ENCODE results near the gene C1QTNF12. TPM values are rescaled to one million over a fixed set of nuclear protein-coding genes. Genes with fewer than 3 reads are reported as not detected.

Gene C1QTNF12
- polyA plus RNA-seq, 1 experiment, result 0.21 TPM

- Histone ChIP-seq H3K4me3 (ENCODE audit: low read depth, low read length) (no peak overlapping the region), H3K27ac (ENCODE audit: low read depth, low read length) (no peak overlapping the region), H3K27me3 (ENCODE audit: control insufficient read depth, insufficient read depth, low read length) (peaks cover 4% of the 10 kb centered on the region), H3K9me3 (ENCODE audit: control insufficient read depth, insufficient read depth, low read length) (no peaks in the 10 kb centered on the region; the same call in 1 of the 2 replicates)
- DNase-seq (ENCODE audit: low read depth, low spot score), result no peak
- ChIA-PET CTCF (no interaction called here), POLR2A (no interaction called here)
- no peak for TF ChIP-seq CTCF (IDR thresholded peaks at IDR 0.05; ENCODE audit: low read depth, low read length)
Measured at GRCh38 chr1:1247341-1247913, 905 bp upstream of the C1QTNF12 start.

GRCh38 chr1:1245817-1246576, 525 bp downstream of the C1QTNF12 start:
- ChIA-PET POLR2A (no interaction called here), CTCF (no interaction called here)
- no peak overlapping the region for H3K27ac ChIP-seq (ENCODE audit: low read depth, low read length)
- H3K4me3 ChIP-seq (ENCODE audit: low read depth, low read length), result no peak overlapping the region
- DNase-seq (ENCODE audit: low read depth, low spot score), result no peak
- no peak for TF ChIP-seq CTCF (IDR thresholded peaks at IDR 0.05; ENCODE audit: low read depth, low read length)
- no peaks in the 10 kb centered on the region; the same call in 1 of the 2 replicates for H3K9me3 ChIP-seq (ENCODE audit: control insufficient read depth, insufficient read depth, low read length)
- H3K27me3 ChIP-seq (ENCODE audit: control insufficient read depth, insufficient read depth, low read length), result peaks cover 4% of the 10 kb centered on the region

- Histone ChIP-seq H3K9me3 (ENCODE audit: control insufficient read depth, insufficient read depth, low read length) (no peaks in the 10 kb centered on the region; the same call in 1 of the 2 replicates), H3K27me3 (ENCODE audit: control insufficient read depth, insufficient read depth, low read length) (peaks cover 4% of the 10 kb centered on the region), H3K27ac (ENCODE audit: low read depth, low read length) (no peak overlapping the region), H3K4me3 (ENCODE audit: low read depth, low read length) (no peak overlapping the region)
- CTCF ChIA-PET, result no interaction called here
- no peak for DNase-seq (ENCODE audit: low read depth, low spot score)
- no peak for TF ChIP-seq CTCF (IDR thresholded peaks at IDR 0.05; ENCODE audit: low read depth, low read length)
- POLR2A ChIA-PET, result no interaction called here
Measured at GRCh38 chr1:1245178-1245816, 1.2 kb downstream of the C1QTNF12 start.

GRCh38 chr1:1244192-1244811, 2.2 kb downstream of the C1QTNF12 start:
- POLR2A ChIA-PET, result interaction anchor here (0.6 to 0.8 kb wide), 2 partner anchors 21 to 61 kb away, joined by 3 read pairs; no protein-coding TSS in a partner anchor
- no peak for TF ChIP-seq CTCF (IDR thresholded peaks at IDR 0.05; ENCODE audit: low read depth, low read length)
- H3K27me3 ChIP-seq (ENCODE audit: control insufficient read depth, insufficient read depth, low read length), result peaks cover 4% of the 10 kb centered on the region
- no peaks in the 10 kb centered on the region; the same call in 1 of the 2 replicates for H3K9me3 ChIP-seq (ENCODE audit: control insufficient read depth, insufficient read depth, low read length)
- no peak overlapping the region for H3K27ac ChIP-seq (ENCODE audit: low read depth, low read length)
- DNase-seq (ENCODE audit: low read depth, low spot score), result no peak
- no peak overlapping the region for H3K4me3 ChIP-seq (ENCODE audit: low read depth, low read length)
- CTCF ChIA-PET, result interaction anchor here (0.6 to 1.2 kb wide), 2 partner anchors 85 to 123 kb away, joined by 3 read pairs; no protein-coding TSS in a partner anchor
